ENCODE data around the gene GPR107.
A peak's percentile ranks its signal among the peaks of the same experiment; 100 is the strongest.
"Not testable (repeated sequence)": the region's sequence is repeated elsewhere in the genome, so short reads cannot be mapped to it uniquely, and the experiment has no call there.

The GPR107 gene

GRCh38 chr9:130053504-130054324 is at the start of gene GPR107:
TSS of gene GPR107 (plus strand) at chr9:130053906. CDS start at chr9:130053933, 27 bp downstream.
- DNase-seq = peak; percentile 65

DNA sequence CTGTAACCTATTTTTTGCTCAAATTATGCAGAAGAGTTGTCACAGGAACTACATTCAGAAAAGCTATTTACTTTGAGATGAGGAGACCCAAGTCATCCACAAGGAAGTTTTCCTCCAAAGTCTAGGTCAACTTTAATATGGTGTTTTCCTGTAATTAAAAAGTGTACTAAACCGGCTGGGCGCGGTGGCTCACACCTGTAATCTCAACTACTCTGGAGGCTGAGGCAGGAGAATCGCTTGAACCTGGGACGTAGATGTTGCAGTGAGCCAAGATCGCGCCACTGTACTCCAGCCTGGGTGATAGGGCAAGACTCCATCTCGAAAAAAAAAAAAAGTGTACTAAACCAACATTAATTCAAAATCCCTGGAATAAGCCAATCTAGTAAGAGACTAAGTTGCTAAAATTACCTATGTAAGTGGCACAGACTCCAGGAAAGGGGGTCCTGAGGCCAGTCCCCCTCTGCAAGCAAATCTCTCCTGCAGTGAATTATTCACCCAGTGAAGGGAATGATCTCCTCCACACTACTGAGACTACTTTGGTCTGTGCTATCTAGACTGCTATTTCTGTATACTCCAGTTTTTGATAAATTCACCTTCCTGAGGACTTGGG is 49.7 kb upstream of the GPR107 start:
- DNase-seq = no peak

DNA sequence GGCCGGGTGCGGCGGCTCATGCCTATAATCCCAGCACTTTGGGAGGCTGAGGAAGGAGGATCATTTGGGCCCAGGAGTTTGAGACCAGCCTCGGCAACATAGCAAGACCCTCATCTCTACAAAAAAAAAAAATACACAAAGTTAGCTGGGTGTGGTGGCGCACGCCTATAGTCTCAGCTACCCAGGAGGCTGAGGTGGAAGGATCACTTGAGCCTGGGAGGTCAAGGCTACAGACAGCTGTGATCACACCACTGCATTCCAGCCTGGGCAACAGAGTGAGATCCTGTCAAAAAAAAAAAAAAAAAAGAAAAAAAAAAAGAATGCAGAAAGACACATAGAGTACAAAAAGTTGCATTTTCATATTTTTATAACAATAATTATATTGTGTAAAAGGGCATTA is 46.8 kb upstream of the GPR107 start:
- DNase-seq = not testable (repeated sequence)

- DNase-seq = no peak
Measured at GRCh38 chr9:130008538-130008937, 45.2 kb upstream of the GPR107 start.

- not testable (repeated sequence) for DNase-seq
Measured at GRCh38 chr9:130009546-130009945, 44.2 kb upstream of the GPR107 start.

DNA sequence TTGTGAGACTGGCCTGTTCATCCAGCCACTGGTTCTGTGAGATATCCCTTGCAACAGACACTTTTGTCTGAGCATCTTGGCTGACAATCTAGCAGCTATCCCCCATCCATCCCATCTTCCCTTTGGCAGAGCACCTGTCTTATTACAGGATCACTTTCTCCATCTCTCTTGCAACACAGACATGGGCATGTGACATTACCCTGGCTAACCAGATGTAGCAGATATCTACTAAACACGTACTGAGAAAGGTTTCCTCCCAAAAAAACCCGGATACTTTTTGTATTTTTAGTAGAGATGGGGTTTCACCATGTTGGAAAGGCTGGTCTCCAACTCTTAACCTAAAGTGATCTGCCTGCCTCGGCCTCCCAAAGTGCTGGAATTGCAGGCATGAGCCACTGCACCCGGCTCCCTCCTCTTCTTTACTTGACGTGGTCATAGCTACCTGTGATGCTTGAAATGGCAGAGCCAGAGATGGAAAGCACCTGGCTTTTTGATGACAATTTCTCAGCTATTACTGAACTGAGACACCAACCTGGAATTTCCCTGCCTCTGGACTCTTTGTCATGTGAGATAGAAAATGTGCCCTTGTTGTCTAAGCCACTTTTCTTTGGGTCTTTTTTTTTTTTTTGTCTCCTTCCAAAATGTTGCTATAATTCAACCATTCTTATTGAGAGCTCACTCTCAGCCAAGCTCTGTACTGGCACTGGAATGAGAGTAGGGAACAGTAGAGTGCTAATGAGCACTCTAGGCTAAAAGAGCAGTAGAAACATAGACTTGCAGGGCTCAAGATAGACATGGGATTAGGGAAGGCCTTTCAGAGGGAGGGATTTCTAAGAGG is 43.3 kb upstream of the GPR107 start:
- DNase-seq = no peak

DNA sequence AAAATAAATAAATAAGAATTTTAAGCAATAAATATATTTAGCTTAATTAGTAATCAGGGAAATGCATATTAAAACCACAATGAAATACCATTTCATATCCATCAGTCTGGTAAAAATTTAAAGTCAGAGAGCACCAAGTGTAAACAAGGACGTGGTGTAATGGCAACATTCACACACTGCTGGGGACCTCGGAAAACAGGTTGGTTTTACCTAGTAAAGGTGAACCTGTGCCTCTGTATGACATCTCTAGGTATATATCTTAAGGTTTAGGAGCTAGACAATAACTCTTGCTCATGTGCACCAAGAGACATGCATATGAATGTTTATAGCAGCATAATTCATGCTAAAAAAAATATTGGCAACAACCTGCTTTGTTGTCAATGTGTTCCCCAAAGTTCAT is 40.4 kb upstream of the GPR107 start:
- DNase-seq = no peak

DNA sequence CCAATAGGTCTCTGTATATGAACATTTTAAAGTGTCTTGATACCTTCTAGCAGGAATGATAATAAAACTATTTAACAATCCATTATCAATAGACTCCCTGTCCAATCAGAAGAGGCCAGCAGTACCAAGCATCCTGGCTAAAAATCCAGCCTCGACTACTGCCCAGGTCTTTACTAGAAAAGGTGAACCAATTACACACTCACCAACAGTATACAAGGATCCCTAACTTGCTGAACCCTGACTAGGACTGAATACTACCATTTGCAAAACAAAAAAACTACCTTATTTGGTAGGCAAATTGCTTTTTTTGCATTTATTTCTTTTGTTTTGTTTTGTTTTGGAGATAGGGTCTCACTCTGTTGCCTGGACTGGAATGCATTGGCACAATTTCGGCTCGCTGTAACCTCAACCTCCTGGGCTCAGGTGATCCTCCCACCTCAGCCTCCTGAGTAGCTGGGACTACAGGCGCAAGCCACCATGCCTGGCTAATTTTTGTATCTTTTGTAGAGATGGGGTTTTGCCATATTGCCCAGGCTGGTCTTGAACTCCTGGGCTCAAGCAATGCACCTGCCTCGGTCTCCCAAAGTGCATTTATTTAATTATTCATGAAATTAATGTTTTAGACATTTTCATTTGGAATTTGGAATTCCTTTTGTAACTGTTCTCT is 38.2 kb upstream of the GPR107 start:
- no peak for DNase-seq

DNA sequence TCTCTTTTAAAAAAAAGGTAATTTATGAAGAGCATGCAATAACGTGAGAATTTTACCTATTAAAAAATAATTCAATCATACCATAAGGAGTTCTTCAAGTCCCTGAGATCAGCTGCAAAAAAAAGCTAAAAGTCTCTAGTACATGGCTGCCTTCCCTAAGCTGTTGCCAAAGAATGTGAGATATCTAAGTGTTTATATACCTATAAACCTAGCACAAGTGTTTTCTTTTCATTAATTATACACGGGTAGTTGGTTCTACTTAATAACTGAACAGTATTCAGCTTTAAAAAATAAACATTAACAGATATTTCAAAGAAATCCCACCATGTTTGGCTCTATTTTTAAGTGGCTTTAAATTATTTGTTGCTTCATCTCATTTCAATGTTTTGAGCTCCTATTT is 36.6 kb upstream of the GPR107 start:
- DNase-seq = no peak

- not testable (repeated sequence) for DNase-seq
Measured at GRCh38 chr9:130017510-130017909, 36.2 kb upstream of the GPR107 start.

- no peak for DNase-seq
Measured at GRCh38 chr9:130018265-130018664, 35.4 kb upstream of the GPR107 start.

- DNase-seq = no peak
Measured at GRCh38 chr9:130020618-130021017, 33.1 kb upstream of the GPR107 start.

DNA sequence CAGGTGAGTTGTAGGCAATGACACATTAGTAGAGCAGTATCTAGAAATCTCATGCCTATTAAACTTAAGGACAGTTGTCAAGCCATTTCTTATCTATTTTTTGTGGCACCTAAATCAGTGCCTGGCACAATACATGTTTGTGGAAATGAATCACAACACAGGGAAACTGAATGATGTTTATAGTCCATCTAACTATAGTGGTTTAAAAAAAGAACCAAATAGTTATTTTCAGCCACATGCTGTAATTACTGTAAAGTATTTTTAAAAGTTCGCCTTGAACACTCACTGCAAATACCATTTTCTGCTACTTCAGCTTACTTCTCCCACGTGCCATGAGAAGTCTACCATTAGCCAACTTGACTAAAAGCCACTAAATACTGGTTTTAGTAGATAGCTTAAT is 32.6 kb upstream of the GPR107 start:
- DNase-seq = no peak

DNA sequence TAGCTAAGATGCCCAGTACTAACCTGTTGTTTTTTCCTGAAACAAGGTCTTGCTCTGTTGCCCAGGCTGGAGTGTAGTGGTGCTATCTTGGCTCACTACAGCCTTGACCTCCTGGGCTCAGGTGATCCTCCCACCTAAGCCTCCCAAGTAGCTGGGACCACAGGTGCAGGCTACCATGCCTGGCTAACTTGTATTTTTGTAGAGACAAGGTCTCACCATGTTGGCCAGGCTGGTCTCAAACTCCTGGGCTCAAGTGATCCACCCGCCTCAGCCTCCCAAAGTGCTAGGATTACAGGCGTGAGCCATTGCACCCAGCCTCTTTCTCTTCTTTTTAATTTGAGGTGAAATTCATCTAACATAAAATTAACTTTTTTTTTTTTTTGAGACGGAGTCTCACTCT is 31.9 kb upstream of the GPR107 start:
- DNase-seq = not testable (repeated sequence)

GRCh38 chr9:130022566-130023143 is 31.1 kb upstream of the GPR107 start:
- no peak for DNase-seq

DNA sequence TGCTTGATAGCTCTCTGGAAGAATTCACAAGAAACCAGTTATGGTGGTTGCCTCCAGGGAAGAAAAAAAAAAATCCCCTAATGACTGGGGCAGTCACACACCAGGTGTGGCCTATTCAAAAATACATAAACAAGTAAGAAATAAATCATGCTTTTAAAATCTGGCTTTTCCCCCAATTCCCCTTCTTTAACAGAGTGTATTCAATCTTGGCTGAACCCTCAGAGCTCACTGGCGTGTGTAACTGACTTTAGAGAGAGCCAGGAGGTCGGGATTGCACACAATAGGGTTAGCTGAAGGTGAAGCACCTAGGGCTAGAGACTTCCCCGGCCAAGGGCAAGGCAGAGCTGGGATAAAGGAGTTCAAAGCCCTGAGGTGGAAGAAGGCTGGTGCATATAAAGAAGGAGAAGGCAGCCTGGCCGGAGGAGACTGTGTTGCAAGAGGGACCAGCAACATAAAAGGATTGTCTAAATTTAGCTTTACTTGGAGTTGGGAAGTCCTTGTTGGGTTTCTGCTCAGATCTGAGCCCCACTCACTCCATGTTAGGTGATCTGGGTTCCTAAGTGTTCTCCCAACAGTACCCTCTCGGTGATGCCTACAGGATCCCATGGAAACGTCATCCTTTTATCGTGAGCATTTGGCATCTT is 30.4 kb upstream of the GPR107 start:
- no peak for DNase-seq

- no peak for DNase-seq
Measured at GRCh38 chr9:130023994-130024596, 29.6 kb upstream of the GPR107 start.

DNA sequence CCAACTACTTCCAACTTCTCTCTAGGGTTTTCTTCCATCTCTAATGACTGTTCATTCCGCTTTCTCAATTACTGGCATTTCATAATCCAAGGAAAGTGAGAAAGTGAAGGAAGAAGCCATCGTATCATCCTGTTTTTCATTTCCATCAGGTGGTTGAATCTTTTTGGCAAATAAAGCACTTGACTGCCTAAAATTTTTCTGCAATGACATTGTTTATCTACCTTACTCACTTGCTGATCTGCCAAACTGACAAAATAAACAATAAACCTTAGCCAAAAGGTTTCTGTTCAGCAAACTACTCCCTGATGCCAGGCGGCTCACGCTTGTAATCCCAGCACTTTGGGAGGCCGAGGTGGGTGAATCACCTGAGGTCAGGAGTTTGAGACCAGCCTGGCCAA is 29.1 kb upstream of the GPR107 start:
- DNase-seq = no peak

GRCh38 chr9:130026583-130027340 is 26.9 kb upstream of the GPR107 start:
- no peak for DNase-seq

DNA sequence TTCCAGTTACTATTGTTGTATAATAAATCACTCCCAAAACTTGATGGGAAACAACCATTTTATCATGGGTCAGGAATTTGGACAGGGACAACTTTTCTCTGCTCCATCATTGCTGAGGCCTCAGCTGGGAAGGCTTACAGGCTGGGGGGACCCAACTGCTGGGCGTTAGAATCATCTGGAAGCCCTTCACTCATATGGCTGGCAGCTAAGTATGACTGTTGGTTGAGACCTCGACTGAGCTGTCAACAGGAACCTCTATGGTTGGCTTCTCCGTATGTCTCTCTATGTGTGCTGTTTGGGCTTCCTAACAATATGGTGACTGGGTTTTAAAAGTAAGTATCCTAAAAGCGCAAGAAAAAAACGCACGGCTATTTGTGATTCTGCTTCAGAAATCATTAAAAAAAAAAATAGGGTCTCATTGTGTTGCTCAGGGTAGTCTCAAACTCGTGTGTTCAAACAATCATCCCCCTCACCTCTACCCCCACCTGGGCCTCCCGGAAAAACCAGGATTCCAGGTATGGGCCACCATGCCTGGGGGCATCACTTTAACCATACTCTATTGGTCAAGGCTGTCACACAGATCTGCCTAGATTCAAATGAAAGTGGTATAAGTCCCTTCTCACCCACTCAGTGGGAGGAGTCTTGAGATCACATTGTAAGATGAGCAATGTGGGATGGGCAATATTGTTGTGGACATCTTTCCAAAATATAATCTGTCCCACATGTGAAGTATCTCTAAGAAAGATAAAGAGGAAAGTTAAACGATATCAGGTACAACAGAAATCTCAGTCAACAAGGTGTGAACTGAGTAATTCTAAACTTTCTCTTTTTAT is 26.0 kb upstream of the GPR107 start:
- no peak for DNase-seq
